Lung microvascular endothelial cell (primary cell): ENCODE measurements around the gene DDX11. TPM values are rescaled to one million over a fixed set of nuclear protein-coding genes. Genes with fewer than 3 reads are reported as not detected.
"Not testable (repeated sequence)": the region's sequence is repeated elsewhere in the genome, so short reads cannot be mapped to it uniquely, and the experiment has no call there.

Source experiments
- DNase-seq, 2 donors: peaks; one replicate each; pipeline versions ENCODE4 v3.0.0 to v3.0.0-alpha.2; 2010; ENCODE audit warnings: low read depth in 2 of 2
- total RNA-seq: library from RNA; depleted of rRNA; stranded (reverse); fragments of >200 nt; gene quantifications from 2 replicates; pipeline ENCODE4 v1.2.1, GENCODE V29; 2014

Gene DDX11
- total RNA-seq, 1 donor from 2014 or later: 8.9 TPM

DNA sequence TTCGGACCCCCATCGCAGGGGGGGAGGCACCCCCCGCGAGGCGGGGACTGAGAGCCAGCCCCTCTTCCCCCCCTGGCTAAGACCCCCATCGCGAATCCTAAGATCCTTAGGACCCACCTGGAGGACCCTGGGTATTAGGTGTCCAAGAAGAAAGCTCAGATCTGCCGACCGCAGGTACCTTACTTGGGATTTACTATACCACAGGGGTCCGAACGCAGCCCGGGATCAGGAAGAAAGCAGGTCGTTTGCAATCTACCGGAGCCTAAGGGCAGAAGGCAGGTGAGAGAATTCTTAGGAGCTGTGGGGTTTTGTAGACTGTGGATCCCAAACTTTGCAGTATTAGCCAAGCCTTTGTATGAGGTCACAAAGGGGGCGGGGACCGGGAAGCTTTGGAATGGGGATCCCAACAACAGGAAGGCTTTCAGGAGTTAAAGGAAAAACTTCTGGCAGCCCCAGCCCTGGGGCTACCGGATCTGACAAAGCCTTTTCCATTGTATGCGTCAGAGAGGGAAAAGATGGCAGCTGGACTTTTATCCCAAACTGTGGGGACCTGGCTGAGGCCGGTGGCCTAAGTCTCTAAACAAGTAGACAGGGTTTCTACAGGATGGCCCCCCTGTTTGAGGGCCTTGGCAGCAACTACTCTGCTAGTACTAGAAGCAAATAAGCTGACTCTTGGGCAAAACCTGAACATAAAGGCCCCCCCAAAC is 47.5 kb downstream of the DDX11 start:
- DNase-seq: peak in 1 of 2 donors; percentile 51

DNA sequence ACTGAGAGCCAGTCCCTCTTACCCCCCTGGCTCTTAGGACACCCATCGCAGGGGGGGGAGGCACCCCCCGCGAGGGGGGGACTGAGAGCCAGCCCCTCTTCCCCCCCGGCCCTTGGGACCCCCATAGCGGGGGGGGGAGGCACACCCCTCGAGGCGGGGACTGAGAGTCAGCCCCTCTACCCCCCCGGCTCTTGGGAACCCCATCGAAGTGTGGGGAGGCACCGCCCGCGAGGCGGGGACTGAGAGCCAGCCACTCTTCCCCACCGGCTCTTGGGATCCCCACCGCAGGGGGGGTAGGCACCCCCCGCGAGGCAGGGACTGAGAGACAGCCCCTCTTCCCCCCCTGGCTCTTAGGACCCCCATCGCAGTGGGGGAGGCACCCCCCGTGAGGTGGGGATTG is 48.8 kb downstream of the DDX11 start:
- no peak for DNase-seq

DNA sequence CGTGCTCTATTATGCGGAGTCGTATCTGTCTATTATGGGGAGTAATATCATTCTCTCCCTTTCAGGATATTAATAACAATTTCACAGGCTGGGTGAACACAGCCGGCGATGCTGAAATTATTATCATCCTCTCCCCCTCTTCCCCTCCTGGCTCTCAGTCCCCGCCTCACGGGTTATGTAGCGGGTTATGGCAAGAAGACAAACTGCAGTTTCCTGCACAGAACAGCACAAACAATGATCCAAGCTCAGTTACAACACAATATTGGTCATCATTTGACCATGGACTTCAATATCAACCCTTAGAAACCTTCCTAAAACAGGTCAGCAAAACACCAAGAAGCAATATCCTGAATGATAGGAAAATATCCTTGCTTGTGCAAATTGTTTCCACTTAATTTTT is 50.5 kb downstream of the DDX11 start:
- DNase-seq: peak in 1 of 2 donors; percentile 47

DNA sequence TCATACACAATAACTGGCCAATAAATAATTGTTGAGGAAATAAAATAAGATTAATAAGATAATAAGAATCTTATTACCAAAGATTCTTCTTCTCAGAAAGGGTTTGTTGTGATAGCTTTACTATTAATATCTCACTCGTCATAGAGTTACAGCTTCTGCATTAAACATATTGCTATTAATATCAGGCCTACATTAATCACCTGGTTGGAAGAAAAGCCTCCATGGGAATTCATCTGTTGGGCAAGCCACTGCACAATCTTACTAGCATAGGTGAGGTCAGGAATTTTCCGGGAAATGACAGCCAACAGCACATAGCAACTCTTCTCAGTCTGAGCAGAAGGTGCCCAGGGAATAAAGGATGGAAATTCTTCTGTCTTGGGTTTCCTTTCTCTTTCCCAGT is 51.5 kb downstream of the DDX11 start:
- not testable (repeated sequence) for DNase-seq

GRCh38 chr12:31127209-31127848 is 53.7 kb downstream of the DDX11 start:
- not testable (repeated sequence) for DNase-seq

- DNase-seq: not testable (repeated sequence)
Measured at GRCh38 chr12:31136581-31136980, 62.9 kb downstream of the DDX11 start.

- DNase-seq: not testable (repeated sequence)
Measured at GRCh38 chr12:31144768-31145167, 71.1 kb downstream of the DDX11 start.

DNA sequence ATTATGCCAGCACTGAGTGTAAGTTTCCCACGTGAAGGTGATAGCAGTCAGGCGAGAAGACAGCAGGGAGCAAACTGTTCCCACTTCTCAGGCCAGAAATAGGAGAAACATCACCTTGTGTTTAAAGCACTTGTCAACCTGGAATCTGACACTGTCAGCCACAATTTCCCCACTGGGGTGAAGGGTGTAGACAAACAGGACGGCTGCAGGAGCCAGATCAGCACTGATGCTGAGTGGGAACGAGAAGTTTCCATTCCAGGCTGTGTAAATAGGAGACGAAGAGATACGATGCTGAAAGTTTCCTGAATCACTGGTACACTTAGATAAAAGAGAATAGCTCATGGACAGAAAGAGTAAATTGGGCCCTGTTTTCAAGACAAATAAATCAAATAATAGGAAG is 71.6 kb downstream of the DDX11 start:
- peak in 1 of 2 donors; percentile 52 for DNase-seq

DNA sequence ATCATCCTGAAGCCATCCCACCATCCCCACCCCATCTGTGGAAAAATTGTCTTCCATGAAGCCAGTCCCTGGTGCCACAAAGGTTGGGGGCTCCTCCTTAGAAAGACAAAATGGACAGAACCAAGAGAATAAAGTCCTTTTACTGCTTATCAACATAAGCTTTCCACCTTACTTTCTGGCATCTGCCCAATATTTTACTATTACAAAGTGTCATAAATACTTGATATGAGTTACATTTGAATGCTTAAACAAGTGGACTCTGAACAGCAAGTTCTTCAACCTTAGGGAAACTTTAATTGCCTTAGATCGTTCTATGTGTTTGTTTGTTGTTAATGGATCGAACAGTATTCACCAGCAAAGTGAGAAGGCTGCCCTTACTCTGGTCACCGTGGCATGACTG is 73.8 kb downstream of the DDX11 start:
- not testable (repeated sequence) for DNase-seq

DNA sequence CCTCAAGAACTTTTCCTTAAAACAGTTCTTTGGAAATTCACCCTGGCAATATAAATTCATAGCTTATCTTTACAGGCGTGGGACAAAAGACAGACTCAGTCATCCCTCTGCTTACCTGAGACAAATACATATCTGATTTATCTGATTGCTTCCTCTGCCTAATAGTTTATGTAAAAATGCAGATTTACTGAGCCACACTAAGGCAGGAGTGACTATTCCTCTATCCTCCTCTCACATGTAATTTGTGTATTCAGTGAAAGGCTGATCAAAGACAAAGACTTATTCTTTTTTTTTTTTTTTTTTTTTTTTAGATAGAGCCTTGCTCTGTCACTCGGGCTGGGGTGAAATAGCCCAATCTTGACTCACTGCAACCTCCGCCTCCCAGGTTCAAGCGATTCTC is 77.1 kb downstream of the DDX11 start:
- not testable (repeated sequence) for DNase-seq

Other genes starting within 250 kb of the DDX11 start
- gene TSPAN11, start 147.1 kb upstream of the DDX11 start, total RNA-seq: 5.0 and 5.7 TPM in 2 replicates